Skeletal muscle cell (primary cell): Measurements from ENCODE around the gene S100A7.

Source experiments
- DNase-seq: peaks from one replicate; pipeline ENCODE4 v3.0.0-alpha.2; 2010; ENCODE audit warnings: low read depth
- H3K4me3 ChIP-seq: 2 replicates; pipeline ENCODE4 v1.5.1; 2011; ENCODE audit warnings: low read depth, mild to moderate bottlenecking, control low read depth, low read length, moderate library complexity

S100A7 gene

GRCh38 chr1:153460551-153460950 is at the start of gene S100A7:
Gene S100A7, minus strand, starts transcription at chr1:153460651. Its CDS starts 1,638 bp downstream, at chr1:153459013.
- H3K4me3 ChIP-seq, result no peak within 1 kb of the TSS
- DNase-seq, result no peak

GRCh38 chr1:153509729-153510354 is 49.4 kb upstream of the S100A7 start:
- no peak overlapping the region for H3K4me3 ChIP-seq
- no peak for DNase-seq

GRCh38 chr1:153509036-153509435 is 48.6 kb upstream of the S100A7 start:
- H3K4me3 ChIP-seq, result no peak overlapping the region
- no peak for DNase-seq

- DNase-seq, result no peak
- H3K4me3 ChIP-seq, result no peak overlapping the region
These were observed 47.6 kb upstream of the S100A7 start for GRCh38 chr1:153507926-153508583.

- peak; percentile 64 for DNase-seq
- no peak overlapping the region for H3K4me3 ChIP-seq
These were observed 46.5 kb upstream of the S100A7 start for GRCh38 chr1:153506831-153507413.

GRCh38 chr1:153506386-153506785 is 45.9 kb upstream of the S100A7 start:
- no peak overlapping the region for H3K4me3 ChIP-seq
- DNase-seq, result no peak

GRCh38 chr1:153505576-153505975 is 45.1 kb upstream of the S100A7 start:
- no peak overlapping the region for H3K4me3 ChIP-seq
- DNase-seq, result no peak

- H3K4me3 ChIP-seq, result no peak overlapping the region
- no peak for DNase-seq
These were observed 43.3 kb upstream of the S100A7 start for GRCh38 chr1:153503766-153504165.

- H3K4me3 ChIP-seq, result no peak overlapping the region
- no peak for DNase-seq
These were observed 38.3 kb upstream of the S100A7 start for GRCh38 chr1:153498746-153499145.

- no peak for DNase-seq
- H3K4me3 ChIP-seq, result no peak overlapping the region
These were observed 35.1 kb upstream of the S100A7 start for GRCh38 chr1:153495536-153495935.

GRCh38 chr1:153494976-153495535 is 34.6 kb upstream of the S100A7 start:
- DNase-seq, result no peak
- H3K4me3 ChIP-seq, result no peak overlapping the region

GRCh38 chr1:153493343-153493960 is 33.0 kb upstream of the S100A7 start:
- H3K4me3 ChIP-seq, result no peak overlapping the region
- no peak for DNase-seq

- peak; percentile 85 for DNase-seq
These were observed 30.0 kb upstream of the S100A7 start for GRCh38 chr1:153490272-153491051.

GRCh38 chr1:153488731-153489130 is 28.3 kb upstream of the S100A7 start:
- DNase-seq, result no peak
- no peak overlapping the region for H3K4me3 ChIP-seq

More at GRCh38 chr1:153490272-153491051, 30.0 kb upstream of the S100A7 start:
- H3K4me3 ChIP-seq, result no peak overlapping the region

GRCh38 chr1:153487707-153488106 is 27.3 kb upstream of the S100A7 start:
- DNase-seq, result no peak
- H3K4me3 ChIP-seq, result no peak overlapping the region

GRCh38 chr1:153485863-153486262 is 25.4 kb upstream of the S100A7 start:
- H3K4me3 ChIP-seq, result no peak overlapping the region
- DNase-seq, result no peak

- no peak for DNase-seq
- no peak overlapping the region for H3K4me3 ChIP-seq
These were observed 23.3 kb upstream of the S100A7 start for GRCh38 chr1:153483776-153484175.

- no peak for DNase-seq
- no peak overlapping the region for H3K4me3 ChIP-seq
These were observed 20.7 kb upstream of the S100A7 start for GRCh38 chr1:153481124-153481523.
